ENCODE data around the gene FGD1. TPM values are rescaled to one million over a fixed set of nuclear protein-coding genes. Genes with fewer than 3 reads are reported as not detected.
A peak's percentile ranks its signal among the peaks of the same experiment; 100 is the strongest.

Gene FGD1
- total RNA-seq, 1 experiment from 2014 or later = 19.2 TPM

DNA sequence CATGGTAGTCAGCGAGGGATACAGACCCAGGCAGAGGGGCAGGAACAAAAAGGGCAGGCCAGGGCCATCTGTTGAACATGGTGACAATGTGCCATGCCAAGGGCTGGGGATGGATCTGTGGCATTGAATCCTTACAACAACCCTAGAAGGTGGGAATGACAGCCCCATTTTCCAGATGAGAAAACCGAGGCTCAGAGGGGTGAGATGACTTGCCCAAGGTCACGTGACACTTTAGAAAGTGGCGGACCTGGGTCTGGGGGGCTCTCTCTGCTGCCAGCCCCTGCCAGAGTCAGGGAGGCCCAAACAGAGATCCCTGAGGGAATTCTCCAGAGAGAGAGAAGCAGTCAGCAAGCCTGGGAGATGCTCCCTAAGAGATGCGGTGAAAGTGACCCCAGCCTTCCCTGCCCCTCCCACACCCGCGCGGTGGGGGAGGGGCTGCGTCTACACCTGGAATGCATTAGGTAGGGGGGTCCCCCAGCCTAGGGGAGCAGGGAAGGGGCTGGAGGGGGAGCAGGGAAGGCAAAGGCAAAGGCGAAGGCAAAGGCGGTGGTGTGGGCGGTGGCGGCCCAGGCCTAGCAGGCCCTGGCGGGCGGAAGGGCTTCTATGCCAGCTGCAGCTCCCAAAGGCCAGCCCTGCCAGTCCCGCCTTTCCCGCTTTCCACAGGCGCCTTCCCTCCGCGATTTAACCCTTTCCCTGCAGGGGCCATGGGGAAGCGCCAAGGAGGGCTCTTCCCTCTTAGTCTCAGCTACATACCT, 13.0 kb downstream of the FGD1 start:
- peak; percentile 54 for DNase-seq
- H3K9ac ChIP-seq (ENCODE audit: extremely low read depth, insufficient read length, low read length) = no peak overlapping the region
- H3K4me3 Mint-ChIP-seq = peak overlapping the region; percentile 34 to 62
- peaks cover 66 to 72% of the 10 kb centered on the region in 2 experiments for H3K9me3 Mint-ChIP-seq
- no peak overlapping the region for H4K5ac ChIP-seq (ENCODE audit: insufficient read length, low read depth, low read length)
- TF ChIP-seq, protein P1, sequence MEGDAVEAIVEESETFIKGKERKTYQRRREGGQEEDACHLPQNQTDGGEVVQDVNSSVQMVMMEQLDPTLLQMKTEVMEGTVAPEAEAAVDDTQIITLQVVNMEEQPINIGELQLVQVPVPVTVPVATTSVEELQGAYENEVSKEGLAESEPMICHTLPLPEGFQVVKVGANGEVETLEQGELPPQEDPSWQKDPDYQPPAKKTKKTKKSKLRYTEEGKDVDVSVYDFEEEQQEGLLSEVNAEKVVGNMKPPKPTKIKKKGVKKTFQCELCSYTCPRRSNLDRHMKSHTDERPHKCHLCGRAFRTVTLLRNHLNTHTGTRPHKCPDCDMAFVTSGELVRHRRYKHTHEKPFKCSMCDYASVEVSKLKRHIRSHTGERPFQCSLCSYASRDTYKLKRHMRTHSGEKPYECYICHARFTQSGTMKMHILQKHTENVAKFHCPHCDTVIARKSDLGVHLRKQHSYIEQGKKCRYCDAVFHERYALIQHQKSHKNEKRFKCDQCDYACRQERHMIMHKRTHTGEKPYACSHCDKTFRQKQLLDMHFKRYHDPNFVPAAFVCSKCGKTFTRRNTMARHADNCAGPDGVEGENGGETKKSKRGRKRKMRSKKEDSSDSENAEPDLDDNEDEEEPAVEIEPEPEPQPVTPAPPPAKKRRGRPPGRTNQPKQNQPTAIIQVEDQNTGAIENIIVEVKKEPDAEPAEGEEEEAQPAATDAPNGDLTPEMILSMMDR (conservative IDR thresholded peaks at IDR 0.05) = no peak
- no peak overlapping the region for H2BK5ac ChIP-seq (ENCODE audit: insufficient read length, low read length)
- H3T11ph ChIP-seq (ENCODE audit: low read length) = no peak overlapping the region
- no peaks in the 10 kb centered on the region for H3K23me2 ChIP-seq (ENCODE audit: insufficient read length, low read depth, low read length, poor library complexity, severe bottlenecking)
- H2BK12ac ChIP-seq (ENCODE audit: insufficient read length, low read depth, low read length) = no peak overlapping the region
- H3K23ac ChIP-seq (ENCODE audit: insufficient read length, low read depth, low read length) = no peak overlapping the region
- H2BK15ac ChIP-seq (ENCODE audit: low read depth, low read length) = no peak overlapping the region
- H3K79me1 ChIP-seq (ENCODE audit: insufficient read depth, low read depth, low read length, poor library complexity, severe bottlenecking) = no peaks in the 10 kb centered on the region
- H3K27me3 Mint-ChIP-seq (ENCODE audit: low read depth) = no peaks in the 10 kb centered on the region
- H4K20me1 ChIP-seq (ENCODE audit: control insufficient read depth, insufficient read depth, insufficient read length) = no peaks in the 10 kb centered on the region
- H3K27ac ChIP-seq (ENCODE audit: insufficient read length, low read depth, low read length) = no peak overlapping the region
- peak overlapping the region in 2 of 3 experiments; percentile 83 to 88; a peak in 5 of 7 replicates for H3K27ac Mint-ChIP-seq
- H2BK120ac ChIP-seq (ENCODE audit: low read depth, low read length, poor library complexity, severe bottlenecking) = no peak overlapping the region
- no peak overlapping the region for H2AK5ac ChIP-seq (ENCODE audit: insufficient read length, low read length)
- H3K4ac ChIP-seq (ENCODE audit: low read depth, low read length) = no peak overlapping the region
- WGBS (ENCODE audit: extremely low coverage, insufficient read length, low lambda C conversion rate) = no CpG with 5 or more reads among the region's 21 CpGs
- H3K27me3 ChIP-seq (ENCODE audit: insufficient read depth, low read length) = no peaks in the 10 kb centered on the region
- H3K4me1 Mint-ChIP-seq = peaks cover 47 to 60% of the 10 kb centered on the region in 2 experiments
- peaks cover 18% of the 10 kb centered on the region for H3K9me3 ChIP-seq (ENCODE audit: control insufficient read depth, low read depth, low read length)
- H3K4me2 ChIP-seq (ENCODE audit: insufficient read depth, insufficient read length, low read length) = peak overlapping the region; percentile 4
- no peak overlapping the region for H3K18ac ChIP-seq (ENCODE audit: insufficient read length, low read depth, low read length)
- no peak overlapping the region for H4K91ac ChIP-seq (ENCODE audit: insufficient read length, low read depth, low read length)
- peaks cover 2% of the 10 kb centered on the region; the same call in 1 of the 2 replicates for H3K4me1 ChIP-seq (ENCODE audit: insufficient read depth, low read length)
- H3K14ac ChIP-seq (ENCODE audit: insufficient read depth, low read length) = no peak overlapping the region; the same call in 1 of the 2 replicates
- no peak overlapping the region for H2AFZ ChIP-seq (ENCODE audit: low read length)
- H3K79me2 ChIP-seq (ENCODE audit: insufficient read depth, low read length) = no peaks in the 10 kb centered on the region; the same call in 1 of the 2 replicates
- H4K8ac ChIP-seq (replicated peaks; ENCODE audit: insufficient read length, low read depth, low read length) = no peak overlapping the region
- no peak overlapping the region for H3K56ac ChIP-seq (ENCODE audit: insufficient read length, low read depth, low read length)
- no peak overlapping the region for H2BK20ac ChIP-seq (ENCODE audit: low read depth, low read length, poor library complexity, severe bottlenecking)
- peaks cover 4 to 9% (median 9%) of the 10 kb centered on the region in 3 experiments; a peak in 6 of 7 replicates for H3K36me3 Mint-ChIP-seq (ENCODE audit: insufficient read depth in 1 of 3, low read depth in 3 of 3)
